ENCODE results near the gene LPCAT1. TPM values are rescaled to one million over a fixed set of nuclear protein-coding genes. Genes with fewer than 3 reads are reported as not detected.

LPCAT1 gene
- total RNA-seq, 2 donors from 2014 or later = 31.3 to 37.7 TPM

GRCh38 chr5:1527533-1528205, 3.9 kb upstream of the LPCAT1 start:
- ATAC-seq (replicated peaks in 1 of 2) (no peak), DNase-seq (no peak)
- no peak overlapping the region for H3K4me3 Mint-ChIP-seq
- H3K36me3 Mint-ChIP-seq (ENCODE audit: insufficient read depth in 2 of 2) = no peaks in the 10 kb centered on the region
- H3K27me3 Mint-ChIP-seq (ENCODE audit: low read depth) = no peaks in the 10 kb centered on the region
- H3K4me1 Mint-ChIP-seq (ENCODE audit: low read depth) = peaks cover 12% of the 10 kb centered on the region
- H3K27ac Mint-ChIP-seq = peak overlapping the region; percentile 19
- no peaks in the 10 kb centered on the region for H3K9me3 Mint-ChIP-seq

- H3K4me3 Mint-ChIP-seq = no peak overlapping the region
- H3K4me1 Mint-ChIP-seq (ENCODE audit: low read depth) = peaks cover 22% of the 10 kb centered on the region
- ATAC-seq (replicated peaks in 1 of 2) (no peak), DNase-seq (no peak)
- peaks cover 0 to 1% of the 10 kb centered on the region in 2 donors for H3K36me3 Mint-ChIP-seq (ENCODE audit: insufficient read depth in 2 of 2)
- H3K27ac Mint-ChIP-seq = no peak overlapping the region
- H3K9me3 Mint-ChIP-seq = no peaks in the 10 kb centered on the region
- no peaks in the 10 kb centered on the region for H3K27me3 Mint-ChIP-seq (ENCODE audit: low read depth)
Measured at GRCh38 chr5:1526681-1527131, 2.9 kb upstream of the LPCAT1 start.

- DNase-seq (no peak), ATAC-seq (replicated peaks in 1 of 2) (no peak)
- no peaks in the 10 kb centered on the region for H3K9me3 Mint-ChIP-seq
- H3K36me3 Mint-ChIP-seq (ENCODE audit: insufficient read depth in 2 of 2) = peaks cover 0 to 1% of the 10 kb centered on the region in 2 donors
- H3K27ac Mint-ChIP-seq = no peak overlapping the region
- H3K4me3 Mint-ChIP-seq = no peak overlapping the region
- no peaks in the 10 kb centered on the region for H3K27me3 Mint-ChIP-seq (ENCODE audit: low read depth)
- H3K4me1 Mint-ChIP-seq (ENCODE audit: low read depth) = peaks cover 25% of the 10 kb centered on the region
Measured at GRCh38 chr5:1526190-1526631, 2.5 kb upstream of the LPCAT1 start.

- Mint-ChIP-seq H3K9me3 (no peaks in the 10 kb centered on the region), H3K27me3 (ENCODE audit: low read depth) (no peaks in the 10 kb centered on the region)
Measured at GRCh38 chr5:1525624-1526189, 1.9 kb upstream of the LPCAT1 start.

GRCh38 chr5:1524799-1525623, 1.3 kb upstream of the LPCAT1 start:
- H3K27ac Mint-ChIP-seq = no peak overlapping the region
- H3K9me3 Mint-ChIP-seq = no peaks in the 10 kb centered on the region
- H3K4me1 Mint-ChIP-seq (ENCODE audit: low read depth) = peaks cover 25% of the 10 kb centered on the region
- H3K36me3 Mint-ChIP-seq (ENCODE audit: insufficient read depth in 2 of 2) = peaks cover 0 to 3% of the 10 kb centered on the region in 2 donors
- no peak for DNase-seq
- ATAC-seq (replicated peaks in 1 of 2) = no peak
- H3K27me3 Mint-ChIP-seq (ENCODE audit: low read depth) = no peaks in the 10 kb centered on the region
- H3K4me3 Mint-ChIP-seq = peak overlapping the region; percentile 72 to 76

More at GRCh38 chr5:1525624-1526189, 1.9 kb upstream of the LPCAT1 start:
- H3K36me3 Mint-ChIP-seq (ENCODE audit: insufficient read depth in 2 of 2) = peaks cover 0 to 1% of the 10 kb centered on the region in 2 donors
- no peak for DNase-seq
- no peak overlapping the region for H3K27ac Mint-ChIP-seq
- peaks cover 25% of the 10 kb centered on the region for H3K4me1 Mint-ChIP-seq (ENCODE audit: low read depth)
- no peak for ATAC-seq (replicated peaks in 1 of 2)
- H3K4me3 Mint-ChIP-seq = no peak overlapping the region

- Mint-ChIP-seq H3K27ac (peak overlapping the region; percentile 77), H3K4me3 (peak overlapping the region; percentile 72 to 76), H3K27me3 (ENCODE audit: low read depth) (no peaks in the 10 kb centered on the region), H3K36me3 (ENCODE audit: insufficient read depth in 2 of 2) (peaks cover 0 to 3% of the 10 kb centered on the region in 2 donors), H3K4me1 (ENCODE audit: low read depth) (peaks cover 25% of the 10 kb centered on the region), H3K9me3 (no peaks in the 10 kb centered on the region)
- ATAC-seq (replicated peaks in 1 of 2) = peak in 1 of 2 donors; percentile 1
- no peak for DNase-seq
Measured at GRCh38 chr5:1524481-1524798, 680 bp upstream of the LPCAT1 start.

GRCh38 chr5:1523480-1523792, 324 bp downstream of the LPCAT1 start:
- no peak for DNase-seq
- H3K27me3 Mint-ChIP-seq (ENCODE audit: low read depth) = no peaks in the 10 kb centered on the region
- H3K4me1 Mint-ChIP-seq (ENCODE audit: low read depth) = peaks cover 25% of the 10 kb centered on the region

GRCh38 chr5:1522601-1523479, 920 bp downstream of the LPCAT1 start:
- Mint-ChIP-seq H3K27me3 (ENCODE audit: low read depth) (no peaks in the 10 kb centered on the region), H3K9me3 (no peaks in the 10 kb centered on the region), H3K4me1 (ENCODE audit: low read depth) (peaks cover 25% of the 10 kb centered on the region), H3K36me3 (ENCODE audit: insufficient read depth in 2 of 2) (peaks cover 0 to 3% of the 10 kb centered on the region in 2 donors), H3K27ac (no peak overlapping the region), H3K4me3 (peak overlapping the region; percentile 76 to 89)
- peak; percentile 16 to 29 for ATAC-seq (replicated peaks in 1 of 2)
- peak; percentile 31 to 47 for DNase-seq

More at GRCh38 chr5:1523480-1523792, 324 bp downstream of the LPCAT1 start:
- peak; percentile 50 to 51 for ATAC-seq (replicated peaks in 1 of 2)
- Mint-ChIP-seq H3K27ac (no peak overlapping the region), H3K36me3 (ENCODE audit: insufficient read depth in 2 of 2) (peaks cover 0 to 3% of the 10 kb centered on the region in 2 donors), H3K4me3 (peak overlapping the region; percentile 76 to 89), H3K9me3 (no peaks in the 10 kb centered on the region)

- ATAC-seq (replicated peaks in 1 of 2) (no peak), DNase-seq (no peak)
- peaks cover 0 to 3% of the 10 kb centered on the region in 2 donors for H3K36me3 Mint-ChIP-seq (ENCODE audit: insufficient read depth in 2 of 2)
- peak overlapping the region; percentile 61 for H3K27ac Mint-ChIP-seq
- H3K4me3 Mint-ChIP-seq = peak overlapping the region; percentile 76 to 89
- no peaks in the 10 kb centered on the region for H3K27me3 Mint-ChIP-seq (ENCODE audit: low read depth)
- peaks cover 26% of the 10 kb centered on the region for H3K4me1 Mint-ChIP-seq (ENCODE audit: low read depth)
- no peaks in the 10 kb centered on the region for H3K9me3 Mint-ChIP-seq
Measured at GRCh38 chr5:1521671-1522600, 1.8 kb downstream of the LPCAT1 start.

- no peak for ATAC-seq (replicated peaks in 1 of 2)
Measured at GRCh38 chr5:1520791-1521453, 2.8 kb downstream of the LPCAT1 start.

GRCh38 chr5:1519631-1520210, 4.0 kb downstream of the LPCAT1 start:
- ATAC-seq (replicated peaks in 1 of 2) (no peak), DNase-seq (no peak)
- H3K27ac Mint-ChIP-seq = no peak overlapping the region
- peaks cover 31% of the 10 kb centered on the region for H3K4me1 Mint-ChIP-seq (ENCODE audit: low read depth)
- no peaks in the 10 kb centered on the region for H3K9me3 Mint-ChIP-seq
- H3K36me3 Mint-ChIP-seq (ENCODE audit: insufficient read depth in 2 of 2) = peaks cover 0 to 3% of the 10 kb centered on the region in 2 donors
- no peak overlapping the region for H3K4me3 Mint-ChIP-seq
- H3K27me3 Mint-ChIP-seq (ENCODE audit: low read depth) = no peaks in the 10 kb centered on the region

More at GRCh38 chr5:1520791-1521453, 2.8 kb downstream of the LPCAT1 start:
- Mint-ChIP-seq H3K9me3 (no peaks in the 10 kb centered on the region), H3K27me3 (ENCODE audit: low read depth) (no peaks in the 10 kb centered on the region), H3K36me3 (ENCODE audit: insufficient read depth in 2 of 2) (peaks cover 0 to 3% of the 10 kb centered on the region in 2 donors), H3K27ac (no peak overlapping the region), H3K4me3 (peak overlapping the region in 1 of 2 donors; percentile 76), H3K4me1 (ENCODE audit: low read depth) (peaks cover 28% of the 10 kb centered on the region)
- DNase-seq = no peak
